NCI-H1417 (cell line): ENCODE results near the gene TDRD1.

Experiments used
- DNase-seq, 3 experiments: peaks; one replicate each; lab custom pipeline; 2025; lab: John Stamatoyannopoulos, UW

Gene TDRD1

DNA sequence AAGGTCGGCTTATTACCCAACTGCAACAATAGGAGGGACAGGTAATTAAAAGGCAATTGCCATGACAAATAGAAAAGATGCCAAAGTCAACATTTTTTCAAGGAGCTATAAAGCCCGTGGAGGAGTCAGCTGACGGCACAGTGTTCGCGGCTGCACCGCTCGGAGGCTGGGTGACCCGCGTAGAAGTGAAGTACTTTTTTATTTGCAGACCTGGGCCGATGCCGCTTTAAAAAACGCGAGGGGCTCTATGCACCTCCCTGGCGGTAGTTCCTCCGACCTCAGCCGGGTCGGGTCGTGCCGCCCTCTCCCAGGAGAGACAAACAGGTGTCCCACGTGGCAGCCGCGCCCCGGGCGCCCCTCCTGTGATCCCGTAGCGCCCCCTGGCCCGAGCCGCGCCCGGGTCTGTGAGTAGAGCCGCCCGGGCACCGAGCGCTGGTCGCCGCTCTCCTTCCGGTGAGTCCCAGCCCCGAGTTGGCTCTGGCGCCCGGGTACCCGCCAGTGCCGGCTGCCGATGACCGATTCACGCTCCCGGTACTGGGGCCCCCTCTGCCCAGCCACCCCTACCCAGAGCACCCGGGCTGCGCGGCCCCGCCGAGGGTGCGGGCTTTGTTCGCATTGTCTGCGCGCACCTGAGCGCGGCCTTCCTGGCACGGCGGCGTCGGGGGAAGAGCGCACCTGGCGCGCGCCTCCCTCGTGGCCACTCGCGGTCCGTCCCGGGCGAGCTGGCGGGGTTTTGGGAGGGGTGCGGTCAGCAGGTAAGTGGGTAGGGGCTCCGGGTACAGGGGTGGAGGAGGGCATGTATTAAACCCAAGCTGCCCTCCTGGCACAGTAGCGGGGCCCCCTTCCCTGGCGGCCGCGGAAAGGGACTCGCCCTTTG, 60.2 kb downstream of the TDRD1 start, which contains the start of gene VWA2:
TSS of gene VWA2 (plus strand) at position 138 of the 877 bp plus-strand sequence. CDS start 9,460 bp downstream, outside the sequence.
- peak; percentile 18 to 78 (median 78) for DNase-seq

DNA sequence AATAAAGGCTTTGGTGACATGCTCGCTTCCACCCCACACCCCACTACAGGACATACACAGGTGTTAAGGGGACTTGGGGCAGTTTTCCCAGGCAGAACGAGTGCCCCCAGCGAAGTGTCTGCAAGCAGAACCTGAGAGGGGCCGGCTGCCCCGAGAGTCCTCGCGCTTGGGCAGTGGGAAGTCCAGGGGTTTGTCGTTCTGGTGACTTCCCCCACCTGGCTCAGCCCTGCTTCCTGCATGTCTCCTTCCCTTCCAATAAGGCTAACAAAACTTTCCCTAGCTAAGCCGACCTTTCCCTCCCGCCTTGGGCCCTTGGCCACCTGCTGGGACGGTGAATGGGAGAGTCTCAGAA, 60.8 kb downstream of the TDRD1 start:
- DNase-seq, result peak in 2 of 3 experiments; percentile 8 to 31

DNA sequence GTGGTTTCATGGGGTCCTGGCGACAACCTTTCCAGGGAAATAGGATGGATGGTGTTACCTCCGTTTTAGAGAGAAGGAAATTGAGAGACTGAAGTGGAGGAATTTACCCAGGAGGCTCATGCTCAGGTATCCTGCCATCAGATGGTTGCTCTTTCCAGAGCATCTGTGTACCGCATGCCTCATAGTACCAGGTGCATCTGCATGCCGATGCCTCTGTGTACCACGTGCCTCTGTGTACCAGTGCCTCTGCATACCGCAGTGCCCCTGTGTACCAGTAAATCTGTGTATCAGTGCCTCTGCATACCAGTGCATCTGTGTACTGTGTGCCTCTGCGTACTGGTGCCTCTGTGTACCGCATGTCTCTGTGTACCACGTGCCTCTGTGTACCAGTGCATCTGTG, 63.1 kb downstream of the TDRD1 start:
- no peak for DNase-seq

DNA sequence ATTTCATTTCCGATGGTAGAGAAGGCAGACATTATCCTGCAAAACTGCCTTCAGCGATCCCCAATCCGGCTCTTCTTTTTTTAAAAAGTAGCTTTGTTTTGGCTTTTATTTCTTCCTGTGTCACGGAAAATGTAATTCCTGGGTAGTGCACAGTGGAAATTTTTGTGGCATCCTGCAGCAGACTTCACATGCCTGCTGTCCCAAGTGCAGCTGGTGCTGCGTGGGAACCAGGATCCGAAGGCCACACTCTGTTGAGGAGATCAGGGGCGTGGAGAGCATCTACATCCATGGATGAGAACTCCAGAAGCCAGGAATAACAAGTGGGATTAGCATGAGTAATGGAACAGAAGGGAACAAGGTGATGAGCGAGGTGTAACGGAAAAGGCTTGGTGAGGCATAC, 64.5 kb downstream of the TDRD1 start:
- no peak for DNase-seq

DNA sequence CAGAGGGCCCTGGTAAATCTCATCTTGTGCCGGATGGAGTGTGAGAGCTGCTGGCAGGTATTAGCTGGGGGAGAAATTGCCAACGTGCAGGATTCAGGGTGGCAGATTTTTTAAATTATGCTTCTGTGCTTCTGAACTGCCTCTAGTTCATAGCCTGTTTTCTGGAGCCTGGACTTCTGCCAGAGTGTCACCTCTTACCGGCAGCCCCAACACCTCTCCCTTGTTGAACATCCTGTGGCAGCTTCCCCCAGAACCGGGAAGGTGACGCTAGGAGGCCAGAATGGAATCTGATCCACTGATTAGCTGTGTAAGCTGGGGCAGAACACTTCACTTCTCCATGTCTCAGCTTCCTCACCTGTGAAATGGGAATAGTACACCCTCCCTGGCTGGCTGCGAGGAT, 65.0 kb downstream of the TDRD1 start:
- no peak for DNase-seq

DNA sequence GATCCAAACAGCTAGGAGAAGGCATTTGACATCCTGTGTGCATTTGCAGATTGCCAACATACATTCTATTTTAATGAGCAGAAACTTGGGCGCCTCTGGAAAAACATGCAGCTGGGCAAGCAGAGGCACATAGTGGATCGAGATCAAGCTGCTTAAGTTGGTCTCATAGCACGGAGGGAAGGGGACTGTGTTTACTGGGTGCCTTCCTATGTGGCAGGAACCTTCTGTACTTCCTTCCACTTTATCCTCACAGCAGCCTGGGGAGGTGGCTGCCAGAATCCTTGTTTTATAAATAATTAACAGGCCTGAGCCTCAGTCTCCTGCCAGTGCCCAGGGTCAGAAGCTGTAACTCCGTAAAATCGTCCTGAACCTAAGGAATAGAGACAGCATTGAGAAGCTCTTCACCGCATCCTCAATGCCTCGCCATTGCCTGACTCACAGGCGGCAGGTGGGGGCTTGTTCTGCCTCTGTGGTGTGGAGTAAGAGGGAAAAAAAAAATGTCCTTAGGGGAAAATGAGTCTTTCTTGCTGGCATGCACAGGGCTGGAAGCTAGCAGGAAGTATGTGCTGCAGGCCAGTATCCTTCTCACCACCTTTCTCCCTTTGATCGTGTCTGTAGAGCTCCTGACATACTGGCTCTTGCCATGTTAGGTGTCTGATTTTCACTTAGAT, 66.1 kb downstream of the TDRD1 start:
- DNase-seq, result no peak

DNA sequence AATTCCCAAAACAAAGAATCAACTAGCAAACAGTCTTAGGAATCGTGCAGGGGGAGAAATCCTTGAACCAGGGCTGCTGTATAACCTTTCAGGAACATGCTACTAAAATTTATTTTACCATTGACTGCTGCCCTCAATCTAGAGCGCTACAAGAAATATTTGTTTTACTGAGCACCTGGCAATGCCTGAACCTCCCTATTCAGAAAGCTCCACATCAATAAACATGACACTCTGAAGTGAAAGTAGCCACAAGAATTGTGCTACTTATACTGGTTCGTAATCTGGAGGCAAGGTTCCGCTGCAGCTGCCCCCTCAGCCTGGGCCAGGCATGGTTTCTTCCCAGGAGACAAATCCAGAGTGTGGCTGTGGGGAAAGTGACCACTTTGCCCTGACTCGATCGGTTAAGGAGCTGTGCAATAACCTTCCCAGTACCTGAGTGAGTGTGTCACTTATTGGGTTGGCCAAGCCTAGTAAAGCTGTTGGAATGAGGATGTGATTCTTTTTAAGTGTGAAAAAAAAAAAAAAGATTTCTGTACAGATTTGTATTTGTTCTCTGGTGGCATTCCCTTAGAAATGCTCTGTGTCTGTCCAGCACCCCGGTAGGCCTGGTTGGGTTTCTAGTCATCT, 67.6 kb downstream of the TDRD1 start:
- no peak for DNase-seq

DNA sequence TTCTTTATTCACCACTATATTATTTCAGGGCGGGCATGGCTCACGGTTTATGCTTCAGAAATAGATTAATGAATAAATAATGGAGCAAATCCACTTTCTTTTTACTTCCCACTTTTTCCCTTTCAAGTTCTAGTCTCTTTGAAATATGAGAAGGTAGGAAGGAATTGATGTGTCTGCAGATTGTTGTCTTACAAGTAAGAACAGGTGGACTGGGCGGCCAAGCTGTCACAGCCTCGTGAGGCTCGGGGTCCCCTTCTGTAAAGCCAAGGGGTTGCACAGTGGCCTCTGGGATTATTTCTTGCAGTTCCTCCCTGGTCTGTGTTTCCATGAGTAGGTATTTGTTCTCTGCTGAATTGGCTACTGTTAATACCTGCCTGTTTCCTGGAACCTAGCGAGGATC, 71.1 kb downstream of the TDRD1 start:
- no peak for DNase-seq

DNA sequence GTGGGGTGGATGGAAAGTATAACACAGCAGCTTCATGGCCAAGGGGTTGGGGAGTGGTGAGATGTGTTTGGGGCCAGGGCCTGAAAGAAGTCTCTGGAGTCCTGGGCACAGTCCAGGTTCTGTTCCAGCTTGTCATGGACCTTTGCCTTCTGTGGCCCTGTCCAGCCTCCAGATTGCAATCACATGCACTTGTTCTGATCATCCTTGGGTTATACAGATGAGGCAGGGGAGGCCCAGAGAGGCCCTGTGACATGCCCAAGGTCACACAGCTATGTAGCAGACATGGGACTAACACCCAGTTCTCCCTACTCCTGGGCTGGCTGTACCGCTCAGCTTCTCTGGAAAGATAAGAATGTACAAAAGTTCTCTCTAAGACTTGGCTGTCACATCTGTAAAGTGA, 71.6 kb downstream of the TDRD1 start:
- no peak for DNase-seq

DNA sequence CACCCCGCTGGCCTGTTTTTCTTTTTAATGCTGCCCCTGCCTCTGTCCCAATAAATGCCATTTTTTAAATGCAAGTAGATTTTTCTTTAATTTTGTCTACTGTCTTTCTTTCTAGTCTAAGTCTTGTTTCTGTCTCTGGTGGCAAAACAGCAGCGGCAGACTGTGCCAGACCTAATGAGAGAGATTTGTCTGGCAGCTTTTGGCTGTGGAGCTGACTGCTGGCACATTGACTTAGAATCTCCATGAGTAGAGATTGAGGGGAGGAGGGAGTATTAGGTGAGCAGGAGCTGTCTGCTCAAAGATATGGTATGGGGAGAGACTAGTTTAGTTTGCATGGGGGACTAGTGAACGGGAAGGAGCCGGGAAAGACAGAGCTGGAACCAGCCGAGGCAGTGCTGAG, 72.9 kb downstream of the TDRD1 start:
- DNase-seq, result no peak

DNA sequence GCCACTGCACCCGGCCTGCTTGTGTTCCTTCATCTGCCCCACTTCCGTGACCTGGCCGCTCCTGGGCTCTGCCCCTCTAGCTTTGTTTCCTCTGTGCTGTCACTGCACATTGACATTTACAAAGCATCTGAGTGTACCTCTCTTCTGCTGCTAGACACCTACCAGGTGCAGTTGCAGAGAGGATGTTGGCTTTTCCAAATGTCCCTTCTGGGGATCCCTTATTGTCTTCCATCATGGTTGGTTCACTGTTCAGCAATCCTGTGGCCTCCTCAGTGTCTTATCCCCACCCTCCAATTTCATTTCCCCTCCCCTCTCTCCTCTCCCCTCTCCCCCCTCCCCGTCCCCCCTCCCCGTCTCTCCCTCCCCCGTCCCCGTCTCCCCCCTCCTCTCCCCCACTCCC, 73.7 kb downstream of the TDRD1 start:
- DNase-seq, result no peak

DNA sequence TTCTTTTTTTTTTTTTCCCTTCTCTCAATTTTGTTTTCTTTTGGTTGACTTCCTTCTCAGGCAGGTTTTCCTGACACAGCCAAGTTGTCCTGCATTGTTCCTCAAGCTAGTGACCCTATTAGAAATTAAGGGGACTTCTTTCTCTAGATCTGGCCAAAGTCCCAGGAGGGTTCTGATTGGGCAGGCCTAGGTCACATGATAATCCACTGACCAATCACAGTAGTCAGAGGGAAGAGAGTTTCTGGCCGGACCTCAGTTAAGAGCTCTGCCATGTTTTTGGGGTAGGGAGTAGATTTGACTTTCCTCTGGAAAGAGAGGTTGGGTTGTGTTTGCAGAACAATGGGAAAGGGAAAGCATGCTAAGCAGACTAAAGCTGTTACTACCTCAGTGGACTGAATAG, 76.1 kb downstream of the TDRD1 start:
- no peak for DNase-seq

DNA sequence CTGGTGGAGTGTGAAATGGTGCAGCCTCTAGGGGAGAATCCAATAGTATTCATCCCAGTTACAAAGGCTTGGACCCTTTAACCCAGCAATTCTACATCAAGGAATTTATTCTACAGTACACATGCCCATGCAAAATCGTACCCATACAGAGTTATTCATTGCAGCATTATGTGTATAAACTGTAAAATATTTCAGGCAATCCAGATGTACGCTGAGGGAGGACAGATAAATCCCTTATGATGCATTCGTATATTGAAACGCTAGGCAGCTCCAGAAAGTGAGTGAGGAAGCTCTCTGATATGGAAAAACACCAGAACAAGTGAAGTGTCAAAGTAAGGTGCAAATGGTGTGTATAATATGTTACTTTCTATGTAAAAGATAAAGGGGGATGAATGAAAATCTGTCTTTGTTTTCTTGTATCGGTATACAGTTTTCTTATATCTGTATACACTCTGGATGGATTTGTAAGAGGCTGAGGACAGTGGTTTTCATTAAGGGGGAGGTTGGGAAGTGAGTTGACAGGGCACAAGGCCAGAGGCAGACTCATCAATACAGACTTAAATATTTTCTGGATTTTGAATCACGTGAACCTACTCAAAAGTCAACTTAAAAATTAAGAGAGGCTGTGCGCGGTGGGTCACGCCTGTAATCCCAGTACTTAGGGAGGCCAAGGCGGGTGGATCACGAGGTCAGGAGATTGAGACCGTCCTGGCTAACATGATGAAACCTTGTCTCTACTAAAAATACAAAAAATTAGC, 77.0 kb downstream of the TDRD1 start:
- no peak for DNase-seq

DNA sequence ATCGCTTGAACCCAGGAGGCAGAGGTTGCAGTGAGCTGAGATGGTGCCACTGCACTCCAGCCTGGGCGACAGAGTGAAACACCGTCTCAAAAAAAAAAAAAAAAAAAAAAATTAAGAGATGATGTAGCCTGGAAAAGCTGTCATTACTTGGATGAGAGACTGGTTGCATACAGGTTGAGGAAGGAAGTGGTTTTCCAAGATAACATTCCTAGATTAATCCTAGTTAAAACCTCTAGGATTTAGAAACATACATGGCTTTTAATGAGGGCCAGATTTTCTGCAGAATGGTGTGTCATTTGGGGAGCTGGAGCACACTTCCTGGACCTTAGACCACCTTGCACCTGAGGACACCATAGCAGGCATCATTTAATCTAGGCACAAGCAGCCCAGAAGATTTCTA, 77.7 kb downstream of the TDRD1 start:
- DNase-seq, result no peak

DNA sequence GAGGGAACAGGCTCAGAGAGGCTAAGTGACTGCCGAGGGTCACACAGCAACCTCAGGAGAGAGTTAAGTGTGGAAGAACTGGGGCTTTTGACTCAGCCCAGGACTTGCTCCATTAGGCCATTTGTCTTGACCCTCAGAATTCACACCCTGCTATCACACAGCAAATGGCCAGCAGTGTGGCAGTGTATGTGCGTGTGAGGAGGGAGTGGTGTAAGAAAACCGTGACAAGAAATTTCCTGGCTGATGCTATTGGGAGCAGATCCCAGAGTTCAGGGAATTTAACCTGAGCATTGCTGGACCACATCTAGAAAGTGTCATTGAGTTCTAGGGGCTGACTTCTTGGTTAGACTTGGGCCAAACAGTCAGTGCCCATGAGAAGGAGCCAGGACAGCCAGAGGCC, 78.3 kb downstream of the TDRD1 start:
- no peak for DNase-seq

DNA sequence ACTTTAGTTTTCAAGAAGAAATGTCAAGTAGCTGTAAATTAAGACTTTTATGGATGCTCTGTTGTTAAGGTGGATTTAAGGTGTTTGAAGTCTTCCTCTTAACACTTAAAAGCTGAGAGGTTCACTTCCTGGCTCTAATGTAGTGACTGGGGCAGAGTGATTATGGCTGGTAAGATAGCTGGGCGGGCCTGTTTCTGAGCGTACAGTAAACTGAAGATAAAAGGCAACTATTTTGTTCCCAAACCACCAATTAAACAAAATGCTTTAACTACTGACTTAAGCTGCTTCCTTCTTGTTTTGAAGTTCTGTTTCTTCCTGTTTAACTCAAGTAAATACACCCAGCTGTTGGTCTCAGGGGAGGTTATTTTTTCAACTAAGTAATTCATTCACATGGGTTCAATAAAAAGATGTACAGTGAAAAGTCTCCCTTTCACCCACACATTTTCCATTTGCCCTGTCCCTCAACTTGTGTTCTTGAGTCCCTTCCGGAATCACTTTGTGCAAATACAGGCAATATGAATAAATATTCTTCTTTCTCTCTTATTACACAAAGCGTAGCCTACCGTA, 79.2 kb downstream of the TDRD1 start:
- peak in 1 of 3 experiments; percentile 9 for DNase-seq

DNA sequence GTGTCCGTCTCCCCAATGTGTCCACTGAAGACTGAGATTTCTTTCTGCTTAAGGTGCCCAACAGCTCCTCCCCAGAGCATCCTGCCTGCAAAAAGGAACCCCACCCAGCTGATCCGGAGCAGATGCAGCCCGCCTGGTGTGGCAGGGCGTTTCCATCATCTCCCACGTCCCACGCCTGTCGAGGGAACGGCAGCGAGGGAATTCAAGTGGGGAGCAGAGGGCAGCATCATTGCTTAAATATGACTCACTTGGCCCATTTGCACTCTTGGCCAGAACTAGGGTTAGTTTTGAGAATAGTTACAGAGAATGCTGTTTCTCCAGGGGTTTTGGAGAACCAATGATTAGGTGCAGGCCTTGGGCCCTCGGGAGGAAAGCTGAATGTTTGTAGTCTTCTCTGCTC, 80.7 kb downstream of the TDRD1 start:
- DNase-seq, result no peak

DNA sequence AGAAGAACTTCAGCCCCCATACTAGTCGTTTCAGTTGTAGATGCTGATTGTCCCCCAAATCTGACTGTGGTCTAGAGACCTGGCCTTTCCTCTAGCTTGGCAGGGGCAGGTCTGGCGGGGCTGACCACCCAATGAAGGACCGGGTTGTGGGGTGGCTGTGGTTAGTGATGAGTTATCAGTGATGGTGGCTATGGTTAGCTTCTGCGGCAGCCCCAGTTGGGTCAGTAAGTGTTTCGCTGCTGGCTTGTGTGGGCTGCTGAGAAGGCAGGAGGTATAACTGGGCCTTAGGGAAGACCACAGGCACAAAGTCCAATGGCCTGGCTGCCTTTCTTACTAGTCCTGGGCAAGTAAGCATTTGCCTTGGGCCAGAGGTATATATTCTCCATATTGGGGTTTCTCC, 81.2 kb downstream of the TDRD1 start:
- no peak for DNase-seq

DNA sequence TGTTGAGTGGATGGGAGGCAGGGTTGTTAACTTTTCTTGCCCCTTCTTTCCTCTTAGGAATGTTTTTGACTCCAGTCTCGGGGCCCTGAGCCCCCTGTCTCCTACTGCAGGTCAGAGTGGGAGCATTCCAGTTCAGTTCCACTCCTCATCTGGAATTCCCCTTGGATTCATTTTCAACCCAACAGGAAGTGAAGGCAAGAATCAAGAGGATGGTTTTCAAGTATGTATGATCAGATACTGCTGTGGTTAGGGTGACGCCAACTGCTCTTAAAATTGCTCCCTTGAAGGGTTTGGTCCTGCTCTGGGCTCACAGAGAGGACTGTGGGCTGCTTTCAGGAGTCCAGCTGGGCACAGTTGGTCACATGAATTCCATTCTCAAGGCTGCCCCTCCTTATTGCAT, 81.9 kb downstream of the TDRD1 start:
- DNase-seq, result no peak

DNA sequence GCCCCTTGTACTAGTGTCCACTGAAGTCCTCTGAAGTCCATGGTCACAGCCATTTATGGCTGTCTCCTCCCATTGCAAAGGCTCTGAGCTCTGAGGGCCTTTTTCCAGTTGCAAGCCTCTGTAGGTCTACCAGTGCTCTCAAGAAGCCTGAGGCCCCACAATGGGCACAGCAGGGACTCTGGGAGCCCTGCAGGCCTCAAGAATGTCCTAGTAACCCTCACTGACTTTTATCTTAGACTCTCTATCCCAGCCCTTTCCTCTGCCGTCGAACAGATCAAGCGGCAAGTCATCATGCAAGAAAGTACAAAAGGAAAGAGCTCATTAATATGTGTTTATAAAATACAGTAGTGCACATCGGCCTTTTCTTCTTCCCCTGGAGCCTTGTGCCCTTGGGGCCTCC, 83.3 kb downstream of the TDRD1 start:
- no peak for DNase-seq

DNA sequence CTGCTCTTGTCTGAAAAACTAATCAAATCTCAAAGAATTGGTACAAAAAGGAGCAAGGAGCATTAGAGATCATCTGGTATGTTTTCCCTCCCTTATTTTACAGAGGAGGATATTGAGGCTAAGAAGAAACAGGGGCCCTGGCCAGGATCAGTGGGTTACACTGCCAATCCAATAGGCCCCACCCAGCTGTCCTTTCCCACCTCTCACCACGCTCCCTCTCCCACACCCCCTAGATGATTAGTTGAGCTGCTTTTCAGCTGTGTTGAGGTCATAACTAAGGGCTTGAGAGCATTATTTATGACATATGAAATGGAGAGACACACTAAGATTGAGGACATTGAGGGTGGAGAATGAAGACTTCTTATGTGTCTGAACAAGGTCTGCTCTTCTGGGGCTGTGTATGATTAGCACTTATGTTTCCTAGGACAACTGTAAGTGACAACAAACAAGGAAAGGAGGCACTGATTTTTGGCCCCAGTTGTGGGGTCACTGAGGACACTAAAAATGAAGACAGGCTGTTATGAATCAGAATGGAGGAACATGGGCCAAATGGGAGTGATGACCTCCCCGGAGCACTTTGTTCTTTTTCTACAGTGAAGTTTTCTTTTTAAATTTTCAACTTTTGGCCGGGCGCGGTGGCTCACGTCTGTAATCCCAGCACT, 86.4 kb downstream of the TDRD1 start:
- no peak for DNase-seq
